Prostate gland (tissue), 2 donors: Measurements from ENCODE around the gene SLCO2B1.

Experiments
- CTCF ChIP-seq, 4 experiments: fragments of 200-600 bp in 2 of 4; fragments of 450-650 bp in 2 of 4; sonication (generic) in 2 of 4; IDR thresholded peaks; 1 replicate in 3 of 4; 2 replicates in 1 of 4; pipeline ENCODE4 v1.5.1; 2016 to 2019; ENCODE audit warnings: antibody characterized with exemption in 4 of 4, mild to moderate bottlenecking in 2 of 4, moderate library complexity in 2 of 4
- POLR2A ChIP-seq: fragments of 450-650 bp; IDR thresholded peaks from one replicate; pipeline ENCODE4 v1.6.1; 2016; ENCODE audit warnings: antibody characterized with exemption, mild to moderate bottlenecking

DNA sequence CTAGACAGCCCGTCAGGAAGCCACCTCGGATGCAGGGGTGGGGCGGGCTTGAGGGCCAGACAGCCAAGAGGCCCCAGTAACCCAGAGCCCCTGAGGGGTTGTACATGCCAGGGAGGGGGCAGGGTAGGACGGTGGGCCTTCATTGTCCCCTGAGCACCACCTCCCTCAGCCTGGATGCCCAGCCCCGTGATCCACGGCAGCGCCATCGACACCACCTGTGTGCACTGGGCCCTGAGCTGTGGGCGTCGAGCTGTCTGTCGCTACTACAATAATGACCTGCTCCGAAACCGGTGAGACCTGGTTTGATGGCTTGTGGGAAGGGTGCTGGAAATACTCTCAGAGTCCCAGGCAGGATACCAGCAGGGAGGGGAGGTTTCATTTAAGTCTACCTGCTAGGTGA lies 52.2 kb downstream of the SLCO2B1 start:
- TF ChIP-seq CTCF (IDR thresholded peaks at IDR 0.05) = no peak
- no peak for TF ChIP-seq POLR2A
